IgD-negative memory B cell (primary cell): Measurements from ENCODE around the gene SHLD1. TPM values are rescaled to one million over a fixed set of nuclear protein-coding genes. Genes with fewer than 3 reads are reported as not detected.
A peak's percentile ranks its signal among the peaks of the same experiment; 100 is the strongest.
"Not testable (repeated sequence)": the region's sequence is repeated elsewhere in the genome, so short reads cannot be mapped to it uniquely, and the experiment has no call there.

Source experiments
- H3K27ac Mint-ChIP-seq, 3 donors: one replicate each; pipeline ENCODE4 v1.8.0; 2020 to 2022; ENCODE audit warnings: mild to moderate bottlenecking in 3 of 3, mixed read lengths in 3 of 3, moderate library complexity in 1 of 3
- H3K27me3 Mint-ChIP-seq: one replicate; pipeline ENCODE4 v1.8.0; 2021; ENCODE audit warnings: mixed read lengths
- H3K36me3 Mint-ChIP-seq: one replicate; pipeline ENCODE4 v1.8.0; 2020; ENCODE audit warnings: mild to moderate bottlenecking, mixed read lengths
- H3K4me1 Mint-ChIP-seq, 3 donors: one replicate each; pipeline ENCODE4 v1.8.0; 2020 to 2022; ENCODE audit warnings: mixed read lengths in 3 of 3, mild to moderate bottlenecking in 1 of 3
- H3K4me3 Mint-ChIP-seq, 4 donors: one replicate each; pipeline ENCODE4 v1.8.0; 2020 to 2022; ENCODE audit warnings: mild to moderate bottlenecking in 4 of 4, mixed read lengths in 4 of 4, moderate library complexity in 3 of 4
- H3K9me3 Mint-ChIP-seq, 3 donors: one replicate each; pipeline ENCODE4 v1.8.0; 2020 to 2021; ENCODE audit warnings: mixed read lengths in 3 of 3, mild to moderate bottlenecking in 1 of 3
- polyA plus RNA-seq: library from polyadenylated mRNA; unstranded; fragments of 300-500 nt; fragmentation: Illumina TruSeq; gene quantifications from one replicate; pipeline ENCODE4 v1.2.3, GENCODE V29; 2021

Gene SHLD1
- polyA plus RNA-seq, 1 donor from 2014 or later: 19.8 TPM

GRCh38 chr20:5748246-5748645 lies 2.0 kb upstream of the SHLD1 start:
- Mint-ChIP-seq H3K36me3 (peaks cover 7% of the 10 kb centered on the region), H3K9me3 (peaks cover 0 to 2% (median 0%) of the 10 kb centered on the region in 3 donors), H3K4me3 (peak overlapping the region in 2 of 4 donors; percentile 63 to 65), H3K27ac (no peak overlapping the region), H3K4me1 (peaks cover 5 to 14% (median 9%) of the 10 kb centered on the region in 3 donors), H3K27me3 (peaks cover 10% of the 10 kb centered on the region)

DNA sequence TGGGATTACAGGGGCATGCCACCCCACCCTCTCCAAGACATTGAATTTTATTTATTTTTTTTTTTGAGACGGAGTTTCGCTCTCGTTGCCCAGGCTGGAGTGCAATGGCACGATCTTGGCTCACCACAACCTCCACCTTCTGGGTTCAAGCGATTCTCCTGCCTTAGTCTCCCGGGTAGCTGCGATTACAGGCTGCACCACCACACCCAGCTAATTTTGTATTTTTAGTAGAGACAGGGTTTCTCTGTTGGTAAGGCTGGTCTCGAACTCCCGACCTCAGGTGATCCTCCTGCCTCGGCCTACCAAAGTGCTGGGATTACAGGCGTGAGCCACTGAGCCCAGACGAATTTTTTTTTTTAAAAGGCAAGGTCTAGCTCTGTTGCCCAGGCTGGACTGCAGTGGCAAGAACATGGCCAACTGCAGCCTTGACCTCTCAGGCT lies 669 bp upstream of the SHLD1 start:
- Mint-ChIP-seq H3K4me1 (peaks cover 12 to 14% (median 14%) of the 10 kb centered on the region in 3 donors), H3K27ac (peak overlapping the region in 1 of 3 donors; percentile 19)
- not testable (repeated sequence) for H3K4me3 Mint-ChIP-seq, H3K27me3 Mint-ChIP-seq, H3K9me3 Mint-ChIP-seq, H3K36me3 Mint-ChIP-seq

DNA sequence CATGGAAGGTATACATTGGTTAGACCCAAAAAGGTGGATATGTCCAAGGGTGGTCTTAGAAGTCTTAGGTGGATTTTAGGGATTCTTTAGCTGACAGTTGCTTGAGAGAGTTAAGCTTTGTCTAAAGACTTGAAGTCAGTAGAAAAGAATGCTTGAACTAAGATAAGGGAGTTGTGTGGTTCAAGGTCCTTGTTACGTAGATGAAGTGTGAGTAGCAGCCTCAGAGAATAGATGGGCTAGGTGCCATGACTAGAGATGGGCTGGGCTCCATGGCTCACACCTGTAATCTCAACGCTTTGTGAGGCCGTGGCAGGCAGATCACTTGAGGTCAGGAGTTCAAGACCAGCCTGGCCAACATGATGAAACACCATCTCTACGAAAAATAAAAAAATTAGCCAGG lies 1.7 kb downstream of the SHLD1 start:
- Mint-ChIP-seq H3K27ac (no peak overlapping the region), H3K4me1 (peaks cover 16 to 20% (median 17%) of the 10 kb centered on the region in 3 donors), H3K4me3 (peak overlapping the region; percentile 67 to 99 (median 92)), H3K36me3 (peaks cover 10% of the 10 kb centered on the region), H3K9me3 (peaks cover 0 to 2% (median 0%) of the 10 kb centered on the region in 3 donors), H3K27me3 (no peaks in the 10 kb centered on the region)

- Mint-ChIP-seq H3K9me3 (peaks cover 0 to 2% (median 0%) of the 10 kb centered on the region in 3 donors), H3K4me3 (peak overlapping the region in 1 of 4 donors; percentile 42), H3K36me3 (peaks cover 10% of the 10 kb centered on the region), H3K27ac (peak overlapping the region in 2 of 3 donors; percentile 70 to 75), H3K4me1 (peaks cover 17 to 23% (median 20%) of the 10 kb centered on the region in 3 donors), H3K27me3 (no peaks in the 10 kb centered on the region)
Measured at GRCh38 chr20:5753814-5754213, 3.6 kb downstream of the SHLD1 start.

- H3K4me1 Mint-ChIP-seq: peaks cover 23 to 32% (median 28%) of the 10 kb centered on the region in 3 donors
- H3K27me3 Mint-ChIP-seq: no peaks in the 10 kb centered on the region
- H3K9me3 Mint-ChIP-seq: no peaks in the 10 kb centered on the region
- no peak overlapping the region for H3K4me3 Mint-ChIP-seq
- H3K27ac Mint-ChIP-seq: no peak overlapping the region
- peaks cover 7% of the 10 kb centered on the region for H3K36me3 Mint-ChIP-seq
Measured at GRCh38 chr20:5757949-5758348, 7.7 kb downstream of the SHLD1 start.

GRCh38 chr20:5766085-5766764 lies 16.0 kb downstream of the SHLD1 start:
- peaks cover 2% of the 10 kb centered on the region for H3K36me3 Mint-ChIP-seq
- H3K4me1 Mint-ChIP-seq: peaks cover 37 to 47% (median 41%) of the 10 kb centered on the region in 3 donors
- peak overlapping the region in 1 of 3 donors; percentile 46 for H3K27ac Mint-ChIP-seq
- H3K4me3 Mint-ChIP-seq: no peak overlapping the region
- H3K9me3 Mint-ChIP-seq: no peaks in the 10 kb centered on the region
- H3K27me3 Mint-ChIP-seq: no peaks in the 10 kb centered on the region

GRCh38 chr20:5767493-5768098 lies 17.4 kb downstream of the SHLD1 start:
- H3K4me3 Mint-ChIP-seq: peak overlapping the region in 1 of 4 donors; percentile 24
- peak overlapping the region in 1 of 3 donors; percentile 71 for H3K27ac Mint-ChIP-seq
- H3K4me1 Mint-ChIP-seq: peaks cover 36 to 47% (median 46%) of the 10 kb centered on the region in 3 donors
- peaks cover 2% of the 10 kb centered on the region for H3K36me3 Mint-ChIP-seq
- H3K9me3 Mint-ChIP-seq: no peaks in the 10 kb centered on the region
- no peaks in the 10 kb centered on the region for H3K27me3 Mint-ChIP-seq

DNA sequence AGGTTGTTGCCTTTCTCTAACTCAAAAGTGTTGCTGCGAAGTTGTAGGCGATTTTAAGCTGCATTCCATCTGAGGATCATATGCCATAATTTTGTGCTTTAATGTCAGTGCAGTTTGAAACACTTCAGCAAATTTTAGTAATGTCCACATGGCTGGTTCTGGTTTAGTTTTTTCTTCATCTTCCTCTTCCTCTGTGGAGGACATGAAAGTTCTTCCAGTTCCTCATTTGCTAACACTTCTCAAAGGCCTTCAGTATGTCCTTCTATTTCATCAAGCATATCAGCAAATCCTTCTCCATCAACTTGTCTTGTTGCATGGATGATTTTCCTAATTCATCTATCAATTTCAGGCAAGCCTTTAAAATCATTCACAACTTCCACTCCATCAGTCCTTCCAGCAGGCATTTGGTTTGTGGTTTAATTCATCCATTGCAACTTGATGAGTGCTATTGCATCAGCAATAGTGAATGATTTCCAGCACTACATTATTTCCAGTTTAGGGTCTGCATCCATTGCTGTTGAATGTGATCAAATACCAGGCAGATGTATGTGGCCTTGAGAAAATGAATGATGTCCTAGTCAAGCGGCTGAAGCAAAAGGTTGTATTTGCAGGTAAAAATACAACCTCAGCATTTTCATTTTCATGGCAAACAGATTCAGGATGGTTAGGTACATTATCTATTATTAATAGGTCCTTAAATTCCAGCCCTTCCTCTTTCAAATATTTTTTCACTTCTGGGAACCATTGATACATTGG lies 20.2 kb downstream of the SHLD1 start:
- peaks cover 28 to 43% (median 42%) of the 10 kb centered on the region in 3 donors for H3K4me1 Mint-ChIP-seq
- peaks cover 11% of the 10 kb centered on the region for H3K36me3 Mint-ChIP-seq
- no peaks in the 10 kb centered on the region for H3K27me3 Mint-ChIP-seq
- peak overlapping the region; percentile 3 to 46 (median 31) for H3K4me3 Mint-ChIP-seq
- peak overlapping the region; percentile 4 to 89 (median 45) for H3K27ac Mint-ChIP-seq
- no peaks in the 10 kb centered on the region for H3K9me3 Mint-ChIP-seq

DNA sequence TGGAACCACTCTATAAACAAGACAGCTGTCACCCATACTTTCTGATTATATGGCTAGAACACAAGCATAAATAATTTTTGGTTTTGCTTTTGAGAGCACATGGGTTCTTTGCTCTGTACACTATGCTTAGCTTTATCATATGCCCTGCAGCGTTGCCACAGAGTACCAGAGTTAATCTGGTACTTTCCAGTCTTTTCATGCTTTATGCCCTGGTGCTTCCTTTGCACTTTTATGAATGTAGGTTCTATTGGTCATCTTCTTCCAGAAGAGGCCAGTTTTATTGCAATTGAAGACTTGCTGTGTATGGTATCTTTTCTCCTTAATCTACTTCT lies 20.8 kb downstream of the SHLD1 start:
- H3K4me1 Mint-ChIP-seq: peaks cover 28 to 41% (median 41%) of the 10 kb centered on the region in 3 donors
- peaks cover 11% of the 10 kb centered on the region for H3K36me3 Mint-ChIP-seq
- H3K27me3 Mint-ChIP-seq: no peaks in the 10 kb centered on the region
- H3K27ac Mint-ChIP-seq: peak overlapping the region; percentile 4 to 64 (median 30)
- peak overlapping the region in 3 of 4 donors; percentile 3 to 76 (median 19) for H3K4me3 Mint-ChIP-seq
- H3K9me3 Mint-ChIP-seq: no peaks in the 10 kb centered on the region

- Mint-ChIP-seq H3K27ac (peak overlapping the region in 2 of 3 donors; percentile 24 to 72), H3K4me1 (peaks cover 24 to 38% (median 37%) of the 10 kb centered on the region in 3 donors), H3K4me3 (no peak overlapping the region), H3K36me3 (peaks cover 9% of the 10 kb centered on the region), H3K27me3 (no peaks in the 10 kb centered on the region), H3K9me3 (no peaks in the 10 kb centered on the region)
Measured at GRCh38 chr20:5772704-5773103, 22.5 kb downstream of the SHLD1 start.

DNA sequence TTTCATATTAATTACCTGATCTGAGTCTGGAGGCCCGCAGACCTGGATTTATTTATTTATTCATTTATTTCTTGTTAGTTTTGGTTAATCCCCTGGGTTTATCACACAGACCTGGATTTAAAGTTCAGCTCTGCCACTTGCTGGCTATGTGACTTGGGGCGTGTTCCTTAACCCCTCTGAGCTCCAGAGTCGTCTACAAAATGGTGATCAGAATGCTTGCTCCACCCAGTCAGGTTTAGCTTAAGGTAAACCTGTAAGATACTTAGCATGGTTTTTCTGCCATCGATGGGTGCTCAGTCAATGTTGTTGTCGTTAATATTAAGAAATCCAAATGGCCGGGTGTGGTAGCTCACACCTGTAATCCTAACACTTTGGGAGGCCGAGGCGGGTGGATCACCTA lies 23.4 kb downstream of the SHLD1 start:
- no peaks in the 10 kb centered on the region for H3K9me3 Mint-ChIP-seq
- H3K4me3 Mint-ChIP-seq: no peak overlapping the region
- H3K27ac Mint-ChIP-seq: no peak overlapping the region
- peaks cover 9% of the 10 kb centered on the region for H3K36me3 Mint-ChIP-seq
- no peaks in the 10 kb centered on the region for H3K27me3 Mint-ChIP-seq
- peaks cover 23 to 33% (median 32%) of the 10 kb centered on the region in 3 donors for H3K4me1 Mint-ChIP-seq

- Mint-ChIP-seq H3K9me3 (no peaks in the 10 kb centered on the region), H3K4me1 (peaks cover 12 to 17% (median 16%) of the 10 kb centered on the region in 3 donors), H3K4me3 (no peak overlapping the region), H3K27me3 (no peaks in the 10 kb centered on the region), H3K27ac (no peak overlapping the region), H3K36me3 (peaks cover 10% of the 10 kb centered on the region)
Measured at GRCh38 chr20:5776077-5776476, 25.9 kb downstream of the SHLD1 start.

- Mint-ChIP-seq H3K9me3 (no peaks in the 10 kb centered on the region), H3K27me3 (no peaks in the 10 kb centered on the region)
Measured at GRCh38 chr20:5779071-5779900, 29.1 kb downstream of the SHLD1 start.

DNA sequence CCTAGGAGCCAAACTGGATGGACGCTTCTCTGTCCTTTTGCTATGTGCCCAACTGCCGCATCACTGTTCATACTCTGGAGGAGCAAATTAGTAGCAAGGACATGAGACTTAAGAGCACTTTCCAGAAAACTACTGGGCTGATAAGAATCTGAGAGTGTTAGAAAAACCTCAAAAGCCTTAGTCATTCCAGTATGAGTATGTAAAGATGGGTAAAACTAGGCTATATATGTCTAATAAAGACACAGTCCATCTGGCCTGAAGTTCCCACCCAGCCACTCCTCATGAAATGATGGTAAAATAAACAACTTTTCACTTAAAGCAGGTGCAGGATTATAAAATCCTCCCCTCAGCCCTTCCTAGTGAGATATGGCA lies 30.6 kb downstream of the SHLD1 start:
- Mint-ChIP-seq H3K9me3 (no peaks in the 10 kb centered on the region), H3K4me1 (peaks cover 0 to 2% (median 0%) of the 10 kb centered on the region in 3 donors), H3K4me3 (no peak overlapping the region), H3K27me3 (no peaks in the 10 kb centered on the region), H3K27ac (peak overlapping the region in 1 of 3 donors; percentile 39), H3K36me3 (peaks cover 3% of the 10 kb centered on the region)

More at GRCh38 chr20:5779071-5779900, 29.1 kb downstream of the SHLD1 start:
- Mint-ChIP-seq H3K4me1 (peaks cover 4 to 7% (median 5%) of the 10 kb centered on the region in 3 donors), H3K27ac (no peak overlapping the region), H3K4me3 (no peak overlapping the region), H3K36me3 (peaks cover 8% of the 10 kb centered on the region)
